Inflammatory macrophage (primary cell): ENCODE measurements around the gene CSF2.
"Not testable (repeated sequence)": the region's sequence is repeated elsewhere in the genome, so short reads cannot be mapped to it uniquely, and the experiment has no call there.

Source experiments
- DNase-seq, 2 donors: peaks; one replicate each; pipeline ENCODE4 v3.0.0-alpha.2; 2020 to 2022

The CSF2 gene

GRCh38 chr5:132090107-132090506 is 16.5 kb downstream of the CSF2 start:
- DNase-seq: no peak

GRCh38 chr5:132093271-132093670 is 19.7 kb downstream of the CSF2 start:
- no peak for DNase-seq

GRCh38 chr5:132094393-132095076 is 20.9 kb downstream of the CSF2 start:
- DNase-seq: peak; percentile 20 to 26

GRCh38 chr5:132095077-132095410 is 21.5 kb downstream of the CSF2 start:
- no peak for DNase-seq

- DNase-seq: no peak
Measured at GRCh38 chr5:132095424-132095972, 21.9 kb downstream of the CSF2 start.

- DNase-seq: no peak
Measured at GRCh38 chr5:132096904-132097303, 23.3 kb downstream of the CSF2 start.

- DNase-seq: peak; percentile 44 to 75
Measured at GRCh38 chr5:132098151-132098594, 24.6 kb downstream of the CSF2 start.

- DNase-seq: no peak
Measured at GRCh38 chr5:132098621-132099020, 25.0 kb downstream of the CSF2 start.

- DNase-seq: no peak
Measured at GRCh38 chr5:132099076-132099748, 25.6 kb downstream of the CSF2 start.

GRCh38 chr5:132099905-132100304 is 26.3 kb downstream of the CSF2 start:
- no peak for DNase-seq

GRCh38 chr5:132100672-132101261 is 27.2 kb downstream of the CSF2 start:
- no peak for DNase-seq

GRCh38 chr5:132101385-132101880 is 27.8 kb downstream of the CSF2 start:
- no peak for DNase-seq

- peak in 1 of 2 donors; percentile 11 for DNase-seq
Measured at GRCh38 chr5:132102101-132102701, 28.6 kb downstream of the CSF2 start.

- no peak for DNase-seq
Measured at GRCh38 chr5:132102944-132103331, 29.3 kb downstream of the CSF2 start.

GRCh38 chr5:132103332-132103951 is 29.9 kb downstream of the CSF2 start:
- peak; percentile 54 to 79 for DNase-seq

- DNase-seq: no peak
Measured at GRCh38 chr5:132103969-132104391, 30.4 kb downstream of the CSF2 start.

- DNase-seq: peak; percentile 38 to 63
Measured at GRCh38 chr5:132104556-132104955, 31.0 kb downstream of the CSF2 start.

GRCh38 chr5:132105688-132106087 is 32.1 kb downstream of the CSF2 start:
- DNase-seq: no peak

- not testable (repeated sequence) for DNase-seq
Measured at GRCh38 chr5:132108495-132108894, 34.9 kb downstream of the CSF2 start.

- DNase-seq: not testable (repeated sequence)
Measured at GRCh38 chr5:132108957-132109356, 35.4 kb downstream of the CSF2 start.

- DNase-seq: no peak
Measured at GRCh38 chr5:132109494-132110053, 36.0 kb downstream of the CSF2 start.

GRCh38 chr5:132110195-132110594 is 36.6 kb downstream of the CSF2 start:
- DNase-seq: no peak
